ENCODE results near the gene CYP4X1.
"Not testable (repeated sequence)": the region's sequence is repeated elsewhere in the genome, so short reads cannot be mapped to it uniquely, and the experiment has no call there.

Gene CYP4X1

GRCh38 chr1:47023268-47024140, at the start of gene CYP4X1:
TSS of gene CYP4X1 (plus strand) at chr1:47023669. CDS start at chr1:47023818, 149 bp downstream.
- H3K4me3 ChIP-seq (ENCODE audit: low read depth, low read length), result no peak within 1 kb of the TSS
- DNase-seq (ENCODE audit: low read depth), result no peak
- TF ChIP-seq CTCF (IDR thresholded peaks at IDR 0.05; ENCODE audit: low read depth, low read length), result no peak
- no peak for TF ChIP-seq MAX (IDR thresholded peaks at IDR 0.05; ENCODE audit: low read depth, low read length)
- TF ChIP-seq MYC (IDR thresholded peaks at IDR 0.05; ENCODE audit: low read depth, low read length), result no peak
- TF ChIP-seq POLR2A (IDR thresholded peaks at IDR 0.05; ENCODE audit: extremely low read depth, insufficient read length), result no peak

GRCh38 chr1:46983166-46983829, 40.2 kb upstream of the CYP4X1 start:
- DNase-seq (ENCODE audit: low read depth), result no peak
- no peak for TF ChIP-seq MAX (IDR thresholded peaks at IDR 0.05; ENCODE audit: low read depth, low read length)
- H3K4me3 ChIP-seq (ENCODE audit: low read depth, low read length), result no peak overlapping the region

GRCh38 chr1:46983830-46984586, 39.5 kb upstream of the CYP4X1 start:
- H3K4me3 ChIP-seq (ENCODE audit: low read depth, low read length), result no peak overlapping the region
- no peak for DNase-seq (ENCODE audit: low read depth)
- TF ChIP-seq CTCF (IDR thresholded peaks at IDR 0.05; ENCODE audit: low read depth, low read length), result no peak
- TF ChIP-seq MAX (IDR thresholded peaks at IDR 0.05; ENCODE audit: low read depth, low read length), result no peak
- no peak for TF ChIP-seq MYC (IDR thresholded peaks at IDR 0.05; ENCODE audit: low read depth, low read length)
- no peak for TF ChIP-seq POLR2A (IDR thresholded peaks at IDR 0.05; ENCODE audit: extremely low read depth, insufficient read length)

- DNase-seq (ENCODE audit: low read depth); H3K4me3 ChIP-seq (ENCODE audit: low read depth, low read length): not testable (repeated sequence)
These were observed 32.9 kb upstream of the CYP4X1 start for GRCh38 chr1:46990541-46990940.

GRCh38 chr1:46991083-46991923, 32.2 kb upstream of the CYP4X1 start:
- H3K4me3 ChIP-seq (ENCODE audit: low read depth, low read length), result no peak overlapping the region
- DNase-seq (ENCODE audit: low read depth), result peak; percentile 17
- TF ChIP-seq MYC (IDR thresholded peaks at IDR 0.05; ENCODE audit: low read depth, low read length), result no peak
- no peak for TF ChIP-seq POLR2A (IDR thresholded peaks at IDR 0.05; ENCODE audit: extremely low read depth, insufficient read length)
- no peak for TF ChIP-seq CTCF (IDR thresholded peaks at IDR 0.05; ENCODE audit: low read depth, low read length)
- no peak for TF ChIP-seq MAX (IDR thresholded peaks at IDR 0.05; ENCODE audit: low read depth, low read length)

- H3K4me3 ChIP-seq (ENCODE audit: low read depth, low read length), result no peak overlapping the region
- DNase-seq (ENCODE audit: low read depth), result peak; percentile 15
- TF ChIP-seq MYC (IDR thresholded peaks at IDR 0.05; ENCODE audit: low read depth, low read length) (no peak), CTCF (IDR thresholded peaks at IDR 0.05; ENCODE audit: low read depth, low read length) (no peak), POLR2A (IDR thresholded peaks at IDR 0.05; ENCODE audit: extremely low read depth, insufficient read length) (no peak), MAX (IDR thresholded peaks at IDR 0.05; ENCODE audit: low read depth, low read length) (no peak)
These were observed 26.7 kb upstream of the CYP4X1 start for GRCh38 chr1:46996659-46997281.

Data from NB4 (cell line).